Measurements from ENCODE around the gene ZNF37A.
"Not testable (repeated sequence)": the region's sequence is repeated elsewhere in the genome, so short reads cannot be mapped to it uniquely, and the experiment has no call there.

The ZNF37A gene

DNA sequence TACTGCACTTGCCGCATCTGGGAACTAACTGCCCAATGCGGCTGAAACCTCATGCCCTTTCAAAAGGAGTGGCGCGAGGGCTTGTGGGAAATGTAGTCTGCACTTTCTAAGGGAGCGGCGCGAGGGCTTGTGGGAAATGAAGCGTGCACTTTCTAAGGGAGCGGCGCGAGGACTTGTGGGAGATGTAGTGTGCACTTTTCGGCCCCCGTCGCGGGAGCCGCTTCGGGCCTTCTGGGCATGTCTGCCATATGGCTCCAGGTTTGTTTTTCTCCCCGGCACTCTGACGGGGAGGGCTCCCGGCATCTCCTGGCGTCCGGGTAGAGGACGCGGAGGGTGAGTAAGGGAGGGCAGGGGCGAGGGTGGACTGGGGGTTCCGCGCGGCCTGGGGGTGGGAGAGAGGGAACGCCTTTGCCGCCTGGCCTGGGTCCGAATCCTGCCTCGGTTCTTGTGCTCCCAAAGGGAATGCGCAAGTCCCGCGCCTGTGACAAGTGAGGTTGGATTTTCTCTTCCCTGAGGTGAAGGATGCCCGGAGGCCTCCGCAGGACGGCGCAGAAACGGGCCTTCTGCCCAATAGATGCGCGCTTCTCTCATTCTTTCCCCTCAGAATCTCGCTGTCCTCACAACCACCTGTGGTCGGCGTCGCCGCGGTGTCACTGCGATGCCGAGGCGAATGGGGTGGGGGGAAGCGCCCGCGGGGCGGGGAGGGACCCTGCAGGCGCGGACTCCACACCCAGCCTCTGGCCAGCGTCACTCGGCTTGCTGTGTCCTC is at the start of gene ZNF37A:
TSS of gene ZNF37A (plus strand) at position 180 of the 769 bp plus-strand sequence. CDS start 2,281 bp downstream, outside the sequence.
- DNase-seq, result no peak

DNA sequence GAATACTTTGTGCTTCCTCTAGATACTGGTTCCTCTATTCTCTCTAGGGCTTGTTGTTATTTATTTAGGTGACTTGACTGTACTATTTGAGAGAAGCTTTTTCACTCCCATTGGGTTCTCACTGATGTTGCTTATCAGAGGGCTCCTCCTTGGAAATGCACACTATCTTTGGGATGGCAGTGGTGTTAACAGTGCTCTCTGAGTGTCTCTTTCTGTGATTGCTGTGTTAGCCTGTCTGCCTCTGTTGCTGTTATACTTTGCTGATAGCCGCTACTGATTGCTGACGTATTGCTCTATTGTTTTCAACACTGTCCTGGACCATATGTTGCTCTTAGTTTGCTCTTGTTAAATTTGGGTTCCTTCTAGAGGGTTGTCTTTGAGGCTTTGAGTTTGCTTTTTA is 49.0 kb upstream of the ZNF37A start:
- no peak for DNase-seq

DNA sequence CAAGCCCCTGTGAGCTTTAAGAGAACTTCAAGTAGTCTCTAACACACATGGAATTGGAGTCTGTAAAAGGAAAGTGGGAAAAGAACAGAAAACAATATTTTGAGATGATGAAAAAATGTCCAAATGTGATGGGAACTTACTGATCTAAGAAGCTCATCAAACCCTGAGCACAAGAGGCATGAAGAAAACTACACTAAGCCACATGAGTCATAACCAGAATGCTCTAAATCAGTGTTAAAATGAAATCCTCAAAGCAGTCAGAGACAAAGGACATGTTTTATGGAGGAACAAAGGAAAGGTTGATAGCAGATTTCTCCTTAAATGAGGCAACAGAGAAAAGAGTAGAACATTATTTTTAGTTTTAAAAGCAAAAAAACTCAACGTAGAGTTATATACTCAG is 46.5 kb upstream of the ZNF37A start:
- no peak for DNase-seq

DNA sequence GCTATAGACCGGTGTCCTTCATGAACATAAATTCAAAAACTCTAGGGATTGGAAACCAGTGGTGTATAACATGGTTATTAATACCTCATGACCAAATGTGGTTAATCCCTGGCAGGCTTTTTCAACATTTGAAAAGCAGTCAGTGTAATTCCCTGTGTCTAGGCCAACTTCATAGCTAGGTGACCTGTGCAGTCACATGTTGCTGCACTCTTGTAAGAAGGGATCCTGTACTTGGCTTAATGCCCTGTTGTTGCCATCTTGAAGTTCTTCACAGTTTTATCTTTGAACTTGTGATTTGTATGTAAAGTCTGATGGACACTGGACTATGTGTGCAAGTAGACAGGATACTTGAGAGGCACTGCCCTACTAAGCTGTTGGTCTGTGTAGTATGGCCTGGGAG is 43.9 kb upstream of the ZNF37A start:
- DNase-seq, result no peak

DNA sequence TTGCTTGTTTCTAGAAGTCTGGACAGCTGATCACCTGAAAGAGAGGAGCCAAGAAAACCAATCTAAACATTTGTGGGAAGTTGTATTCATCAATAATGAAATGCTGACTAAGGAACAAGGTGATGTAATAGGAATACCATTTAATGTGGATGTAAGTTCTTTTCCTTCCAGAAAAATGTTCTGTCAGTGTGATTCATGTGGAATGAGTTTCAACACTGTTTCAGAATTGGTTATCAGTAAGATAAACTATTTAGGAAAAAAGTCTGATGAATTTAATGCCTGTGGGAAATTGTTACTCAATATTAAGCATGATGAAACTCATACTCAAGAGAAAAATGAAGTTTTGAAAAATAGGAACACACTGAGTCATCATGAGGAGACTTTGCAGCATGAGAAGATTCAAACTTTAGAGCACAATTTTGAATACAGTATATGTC is 39.8 kb upstream of the ZNF37A start:
- no peak for DNase-seq

DNA sequence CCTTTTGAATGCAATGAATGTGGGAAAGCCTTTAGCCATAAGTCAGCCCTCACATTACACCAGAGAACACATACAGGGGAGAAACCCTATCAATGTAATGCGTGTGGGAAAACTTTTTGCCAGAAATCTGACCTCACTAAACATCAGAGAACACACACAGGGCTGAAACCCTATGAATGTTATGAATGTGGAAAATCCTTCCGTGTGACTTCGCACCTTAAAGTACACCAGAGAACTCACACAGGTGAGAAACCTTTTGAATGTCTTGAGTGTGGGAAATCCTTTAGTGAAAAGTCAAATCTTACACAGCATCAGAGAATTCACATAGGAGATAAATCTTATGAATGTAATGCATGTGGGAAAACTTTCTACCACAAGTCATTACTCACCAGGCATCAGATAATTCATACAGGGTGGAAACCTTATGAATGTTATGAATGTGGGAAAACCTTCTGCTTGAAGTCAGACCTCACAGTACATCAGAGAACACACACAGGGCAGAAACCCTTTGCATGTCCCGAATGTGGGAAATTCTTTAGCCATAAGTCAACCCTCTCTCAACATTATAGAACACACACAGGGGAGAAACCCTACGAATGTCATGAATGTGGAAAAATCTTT is 38.8 kb upstream of the ZNF37A start:
- not testable (repeated sequence) for DNase-seq

DNA sequence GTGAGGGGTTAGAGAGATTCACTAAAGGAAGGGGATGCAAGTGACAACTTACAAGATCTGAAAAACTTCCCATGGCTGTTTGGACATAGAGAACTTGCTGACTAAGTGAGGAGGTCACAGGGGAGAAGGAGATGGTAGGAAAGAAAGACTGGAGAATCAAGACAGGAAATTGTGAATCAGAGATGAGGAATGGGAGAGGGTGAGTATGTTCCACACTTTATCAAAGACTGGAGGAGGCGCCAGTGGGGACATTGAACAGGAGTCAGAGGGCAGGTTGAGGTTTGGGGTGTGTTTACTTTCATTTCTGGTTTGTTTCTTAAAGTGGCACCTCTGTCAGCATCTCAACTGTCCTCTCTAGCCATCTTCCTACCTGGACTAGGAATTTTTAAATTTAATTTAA is 24.5 kb upstream of the ZNF37A start:
- DNase-seq, result not testable (repeated sequence)

DNA sequence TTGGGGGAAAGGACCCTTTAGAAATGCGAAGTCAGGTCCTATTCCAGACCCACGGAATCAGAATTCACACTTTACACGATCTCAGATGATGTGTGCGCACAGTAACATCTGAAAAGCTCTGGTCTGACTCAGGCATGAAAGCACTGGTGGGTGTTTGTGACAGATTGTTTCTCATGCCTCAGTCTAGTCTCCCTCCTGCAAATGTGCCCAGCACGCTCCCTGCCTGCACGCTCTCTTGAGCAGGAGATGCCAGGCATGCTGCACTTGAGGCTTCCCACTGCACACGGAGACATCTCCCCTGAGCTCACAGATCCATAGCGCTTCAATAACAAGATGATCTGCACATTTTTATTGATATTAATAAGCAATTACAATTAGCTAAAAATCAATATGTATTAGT is 23.6 kb upstream of the ZNF37A start:
- no peak for DNase-seq

DNA sequence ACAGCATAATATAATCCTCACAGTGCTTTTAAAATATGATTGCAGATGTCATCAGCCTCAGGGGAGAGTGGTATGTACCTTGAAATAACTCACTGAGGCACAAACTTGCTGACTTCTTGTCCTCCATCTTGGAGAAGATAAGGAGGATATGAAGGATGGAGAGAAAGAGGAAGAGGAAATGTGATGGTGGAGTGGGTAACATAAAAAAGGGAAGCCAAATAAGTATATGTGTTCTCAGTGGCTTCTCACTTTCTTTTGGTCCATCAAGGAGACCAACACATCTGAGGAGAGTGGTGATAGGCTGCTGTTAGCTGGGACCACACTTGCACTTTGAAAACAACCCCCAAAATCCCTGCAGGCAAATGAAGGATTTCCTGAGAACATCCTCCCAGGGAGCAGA is 21.6 kb upstream of the ZNF37A start:
- no peak for DNase-seq

DNA sequence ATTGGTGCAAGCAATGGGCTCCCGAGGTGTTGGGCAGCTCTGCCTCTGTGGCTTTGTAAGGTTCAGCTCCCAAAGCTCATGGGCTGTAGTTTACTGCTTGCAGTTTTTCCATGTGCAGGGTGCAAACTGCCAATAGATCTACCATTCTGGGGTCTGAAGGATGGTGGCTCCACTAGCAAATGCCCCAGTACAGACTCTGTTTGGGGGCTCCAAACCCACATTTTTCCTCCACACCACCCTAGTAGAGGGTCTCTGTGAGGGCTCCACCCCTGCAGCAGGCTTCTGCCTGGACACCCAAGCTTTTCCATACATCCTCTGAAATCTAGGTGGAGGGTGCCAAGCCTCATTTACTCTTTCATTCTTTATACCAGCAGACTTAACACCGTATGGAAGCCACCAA is 17.4 kb upstream of the ZNF37A start:
- DNase-seq, result no peak

DNA sequence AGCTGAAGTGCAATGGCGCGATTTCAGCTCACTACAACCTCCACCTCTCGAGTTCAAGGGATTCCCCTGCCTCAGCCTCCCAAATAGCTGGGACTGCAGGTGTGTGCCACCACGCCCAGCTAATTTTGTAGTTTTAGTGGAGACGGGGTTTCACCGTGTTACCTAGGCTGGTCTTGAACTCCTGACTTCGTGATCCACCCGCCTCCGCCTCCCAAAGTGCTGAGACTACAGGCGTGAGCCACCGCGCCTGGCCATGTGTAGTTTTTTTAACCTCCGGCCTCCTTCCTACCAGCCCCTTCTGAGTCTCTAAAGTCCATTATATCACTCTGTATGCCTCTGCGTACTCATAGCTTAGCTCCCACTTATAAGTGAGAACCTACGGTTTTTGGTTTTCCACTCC is 819 bp upstream of the ZNF37A start:
- DNase-seq, result not testable (repeated sequence)

DNA sequence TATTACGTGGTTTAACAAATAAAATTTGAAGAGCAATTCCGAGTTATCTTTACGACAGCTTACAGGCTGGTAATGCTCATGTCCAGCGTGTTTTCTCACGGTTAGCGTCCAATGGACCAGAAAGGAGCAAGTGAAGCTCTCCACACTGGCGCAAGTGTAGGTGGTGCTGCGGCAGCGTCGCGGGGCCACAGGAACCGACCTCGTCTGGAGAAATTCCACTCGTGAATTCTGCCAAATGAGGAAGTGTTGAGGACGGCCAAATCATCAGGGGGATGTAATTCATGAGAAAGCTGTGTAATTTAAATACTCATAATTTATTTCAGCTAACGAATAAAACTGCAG is 350 bp upstream of the ZNF37A start:
- no peak for DNase-seq

DNA sequence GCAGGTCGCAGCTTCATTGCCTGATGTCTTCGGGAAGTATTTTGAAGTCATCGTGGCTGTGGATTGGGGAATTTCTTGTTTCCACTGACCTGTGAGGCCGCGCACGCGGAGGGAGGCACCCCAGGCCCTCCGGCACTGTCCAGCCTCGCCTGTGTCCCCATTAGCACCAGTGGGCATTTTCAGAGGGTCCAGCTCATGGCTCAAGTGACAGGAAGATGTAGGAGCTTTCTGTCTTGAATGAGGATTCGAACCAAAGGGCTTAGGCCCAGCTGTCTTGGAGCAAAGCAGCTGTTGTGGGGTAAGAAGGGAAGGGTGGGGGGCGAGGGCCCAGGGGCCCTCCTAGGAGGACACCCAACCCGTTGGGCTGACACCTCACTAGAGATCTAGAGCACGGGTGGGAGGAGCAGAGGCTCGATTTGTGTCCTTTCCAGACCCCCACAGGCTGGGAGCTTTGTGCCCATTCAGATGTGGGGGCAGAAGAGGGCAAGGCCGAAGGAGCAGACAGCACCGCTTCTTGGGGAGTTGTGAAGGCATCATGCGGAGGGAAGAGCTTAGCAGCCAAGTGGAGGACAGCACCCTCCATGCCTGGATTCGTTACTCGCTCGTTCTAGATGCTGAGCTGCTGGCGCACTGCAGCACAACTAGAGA is 914 bp downstream of the ZNF37A start:
- no peak for DNase-seq

DNA sequence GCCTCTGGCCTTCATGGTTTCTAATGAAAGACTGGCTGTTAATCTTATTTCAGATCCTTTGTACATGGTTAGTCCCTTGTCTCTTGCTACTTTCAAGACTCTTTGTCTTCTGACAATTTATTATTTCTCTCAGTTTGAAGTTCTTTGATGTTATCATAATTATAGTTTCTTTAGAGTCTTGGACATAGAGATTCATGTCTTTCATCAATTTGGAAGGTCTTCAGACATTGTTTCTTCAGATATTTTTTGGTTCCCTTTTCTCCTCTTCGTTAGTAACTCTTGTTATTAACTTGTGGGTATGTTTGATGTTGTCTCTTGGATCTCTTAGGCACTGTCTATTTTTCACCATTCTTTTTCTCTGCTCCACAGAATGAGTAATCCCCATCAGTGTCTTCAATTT is 8.7 kb downstream of the ZNF37A start:
- DNase-seq, result no peak

DNA sequence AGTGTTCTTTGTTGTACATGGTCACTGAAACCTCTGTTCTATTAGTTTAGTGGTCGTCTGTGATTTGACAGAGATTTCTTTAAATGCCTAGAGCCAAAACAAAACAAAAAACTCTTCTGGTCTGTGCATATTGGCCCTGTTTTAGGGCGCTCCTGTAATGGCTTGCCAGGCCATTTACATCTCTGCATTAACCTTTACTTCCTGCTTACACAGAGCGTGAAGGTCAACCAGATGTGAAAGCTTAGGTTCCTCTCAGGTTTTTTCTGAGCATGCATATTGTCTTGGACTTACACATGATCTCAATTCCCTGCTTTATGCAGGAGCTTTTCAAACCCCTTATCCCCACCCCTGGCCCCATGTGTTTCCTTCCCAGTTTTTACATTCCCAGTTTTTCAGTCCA is 9.6 kb downstream of the ZNF37A start:
- no peak for DNase-seq

DNA sequence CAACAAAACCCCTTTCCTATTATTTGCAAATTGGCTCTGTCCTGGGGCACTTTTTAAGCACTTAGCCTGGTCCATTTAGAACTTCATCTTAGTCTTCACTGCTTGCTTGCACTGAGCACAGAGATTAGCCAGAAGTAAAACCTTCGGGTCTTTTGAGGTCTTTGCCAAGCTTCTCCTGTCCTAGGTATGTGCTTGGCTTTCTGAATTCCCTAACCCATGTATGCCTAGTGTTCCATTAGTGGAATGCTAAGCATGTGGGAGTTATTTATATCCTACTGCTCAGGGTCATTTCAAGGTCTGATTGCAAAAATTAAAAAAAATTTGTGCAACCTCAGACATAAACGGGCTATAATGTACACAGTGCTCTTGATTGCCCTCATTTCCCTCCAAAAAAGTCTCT is 18.0 kb downstream of the ZNF37A start:
- no peak for DNase-seq

DNA sequence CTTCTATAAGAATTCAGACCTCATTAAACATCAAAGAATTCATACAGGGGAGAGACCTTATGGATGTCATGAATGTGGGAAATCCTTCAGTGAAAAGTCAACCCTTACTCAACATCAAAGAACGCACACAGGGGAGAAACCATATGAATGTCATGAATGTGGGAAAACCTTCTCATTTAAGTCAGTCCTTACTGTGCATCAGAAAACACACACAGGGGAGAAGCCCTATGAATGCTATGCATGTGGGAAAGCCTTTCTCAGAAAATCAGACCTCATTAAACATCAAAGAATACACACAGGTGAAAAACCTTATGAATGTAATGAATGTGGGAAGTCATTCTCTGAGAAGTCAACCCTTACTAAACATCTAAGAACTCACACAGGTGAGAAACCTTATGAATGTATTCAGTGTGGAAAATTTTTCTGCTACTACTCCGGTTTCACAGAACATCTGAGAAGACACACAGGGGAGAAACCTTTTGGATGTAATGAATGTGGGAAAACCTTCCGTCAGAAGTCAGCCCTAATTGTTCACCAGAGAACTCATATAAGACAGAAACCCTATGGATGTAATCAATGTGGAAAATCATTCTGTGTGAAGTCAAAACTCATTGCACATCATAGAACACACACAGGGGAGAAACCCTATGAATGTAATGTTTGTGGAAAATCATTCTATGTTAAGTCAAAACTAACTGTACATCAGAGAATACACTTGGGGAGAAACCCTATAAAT is 24.1 kb downstream of the ZNF37A start:
- no peak for DNase-seq

DNA sequence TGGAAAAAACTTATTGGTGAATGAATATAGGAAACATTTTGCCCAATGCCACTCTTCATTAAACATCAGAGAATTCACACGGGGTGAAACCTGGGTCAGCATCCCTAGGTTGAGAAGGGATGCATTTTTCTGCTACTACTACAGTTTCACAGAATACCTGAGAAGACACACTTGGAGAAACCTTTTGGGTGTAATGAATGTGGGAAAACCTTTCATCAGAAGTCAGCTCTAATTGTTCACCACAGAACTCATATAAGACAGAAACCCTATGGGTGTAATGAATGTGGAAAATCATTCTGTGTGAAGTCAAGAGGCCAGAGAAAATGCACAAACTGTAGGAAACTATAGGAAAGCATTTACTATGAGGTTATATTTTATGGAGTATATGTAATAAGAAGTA is 24.9 kb downstream of the ZNF37A start:
- no peak for DNase-seq

DNA sequence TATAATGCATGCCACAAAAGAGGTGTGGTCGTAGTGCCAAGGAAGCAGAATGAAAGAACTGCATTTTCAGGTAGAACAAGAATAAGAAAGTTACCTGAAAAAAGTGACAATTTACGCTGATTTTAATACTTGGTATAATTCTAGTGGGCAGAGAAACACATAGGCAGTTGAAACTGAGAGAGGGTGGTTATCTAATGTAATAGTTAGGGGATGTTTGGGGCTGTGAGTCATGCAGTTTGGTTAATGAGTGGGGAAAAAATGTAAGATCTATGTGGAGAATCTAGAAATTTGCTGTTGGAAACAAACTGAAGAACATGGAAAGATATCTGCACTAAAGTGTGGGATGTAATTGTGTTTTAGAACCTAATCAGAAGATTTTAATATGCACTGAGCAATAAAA is 33.7 kb downstream of the ZNF37A start:
- no peak for DNase-seq

DNA sequence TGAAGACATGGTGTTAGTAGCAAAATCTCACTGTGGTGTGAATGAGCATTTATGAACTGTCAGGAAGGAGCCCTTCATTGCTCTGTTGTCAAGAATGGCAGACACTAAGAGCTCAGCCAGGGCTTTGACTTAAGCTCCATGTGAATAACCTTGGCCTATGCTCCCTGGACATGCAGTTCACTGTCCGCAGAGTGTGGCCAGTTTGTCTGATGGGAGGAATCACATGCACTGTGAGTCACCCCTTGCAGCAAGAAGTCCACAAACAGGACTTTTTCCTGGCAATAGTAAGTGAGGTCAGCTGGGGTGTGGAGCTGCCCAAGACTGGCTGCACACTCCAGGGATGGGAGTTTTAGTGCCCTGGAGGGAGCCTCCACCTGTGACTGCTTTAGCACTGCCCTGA is 49.5 kb downstream of the ZNF37A start:
- no peak for DNase-seq

DNA sequence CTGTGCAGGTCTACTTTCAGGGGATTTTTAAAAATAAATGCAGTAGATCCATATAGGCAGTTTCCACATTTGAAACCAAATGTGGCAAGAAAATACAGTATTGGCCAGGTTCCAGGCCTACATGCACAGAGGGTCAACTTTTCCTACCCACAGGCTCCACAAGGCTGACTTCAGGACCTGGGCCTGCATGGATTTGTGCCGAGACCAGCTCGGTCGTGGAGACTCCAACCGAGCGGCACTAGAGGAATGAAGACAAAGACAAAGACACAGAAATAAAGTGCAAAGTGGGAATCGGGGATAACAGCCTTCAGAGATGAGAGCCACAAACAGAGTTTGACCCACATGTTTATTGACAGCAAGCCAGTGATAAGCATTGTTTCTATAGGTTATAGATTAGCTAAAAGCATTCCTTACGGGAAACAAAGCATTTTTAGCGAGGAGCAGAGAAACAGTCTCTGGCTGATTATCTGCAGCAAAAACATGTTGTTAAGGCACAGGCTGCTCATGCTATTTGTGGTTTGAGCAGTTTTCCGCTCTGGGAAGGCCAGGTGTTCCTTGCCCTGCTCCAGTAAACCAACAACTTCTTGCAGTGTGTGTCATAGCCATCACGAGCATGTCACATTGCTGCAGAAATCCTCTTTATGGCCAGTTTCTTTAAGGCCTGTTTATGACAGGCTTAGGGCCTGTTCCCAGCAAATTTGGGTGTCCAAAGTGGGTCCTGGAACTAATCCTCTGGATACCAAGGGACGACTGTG is 52.6 kb downstream of the ZNF37A start:
- no peak for DNase-seq

DNA sequence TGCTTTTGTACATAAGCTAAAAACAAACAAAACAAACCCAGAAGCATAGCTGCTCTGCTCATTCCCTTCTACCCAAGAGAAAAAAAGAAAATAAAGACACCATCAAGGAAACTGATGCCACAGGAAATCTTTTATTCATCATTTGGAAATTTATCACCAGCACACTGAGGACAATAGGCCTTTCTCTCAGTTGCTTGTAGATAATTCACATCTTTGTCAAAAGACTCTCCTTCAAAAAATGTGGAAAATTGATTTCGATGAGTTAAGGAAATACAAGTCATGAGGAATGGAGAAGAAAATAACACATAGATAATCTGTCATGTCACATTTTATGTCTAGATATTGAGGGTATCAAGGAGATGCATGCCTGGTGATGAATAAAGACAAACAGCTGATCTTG is 53.5 kb downstream of the ZNF37A start:
- no peak for DNase-seq

Data from cortex of kidney (tissue), 1 donor.